Left ventricle myocardium inferior (tissue), 1 donor: ENCODE measurements around the gene TBC1D4. TPM values are rescaled to one million over a fixed set of nuclear protein-coding genes. Genes with fewer than 3 reads are reported as not detected.
A peak's percentile ranks its signal among the peaks of the same experiment; 100 is the strongest.

Source experiments
- DNase-seq: peaks from one replicate; pipeline ENCODE4 v3.0.0-alpha.2; 2020
- H3K27ac ChIP-seq: fragments of 200-600 bp; replicated peaks from 2 replicates; pipeline ENCODE4 v1.8.0; 2021
- H3K27me3 ChIP-seq: fragments of 200-600 bp; 2 replicates; pipeline ENCODE4 v1.8.0; 2021; ENCODE audit warnings: low read depth
- H3K36me3 ChIP-seq: fragments of 200-600 bp; 2 replicates; pipeline ENCODE4 v1.8.0; 2021
- H3K4me1 ChIP-seq: fragments of 200-600 bp; 2 replicates; pipeline ENCODE4 v1.8.0; 2021
- H3K4me3 ChIP-seq: fragments of 200-600 bp; 2 replicates; pipeline ENCODE4 v1.8.0; 2021; ENCODE audit warnings: mild to moderate bottlenecking, moderate library complexity
- H3K9me3 ChIP-seq: fragments of 200-600 bp; replicated peaks from 2 replicates; pipeline ENCODE4 v1.8.0; 2021
- CTCF ChIP-seq: fragments of 200-600 bp; IDR thresholded peaks from 2 replicates; pipeline ENCODE4 v1.8.0; 2021; ENCODE audit warnings: antibody characterized with exemption, mild to moderate bottlenecking, borderline replicate concordance
- intact Hi-C: fragments of 100-400 bp; cut with micrococcal nuclease; formaldehyde crosslinking; loops from one replicate; pipeline ENCODE4 v1.11.0; 2022
- total RNA-seq: library from RNA; stranded (reverse); fragmentation: NEBNext Ultra II Directional; extraction: Animal tissue kit (Norgen Biotek cat#: 25700); gene quantifications from one replicate; pipeline ENCODE4 v1.2.1, GENCODE V29; 2021
- donor health status: DM: no; HTN: yes; CAD: no; lungs with severe emphysema.

TBC1D4 gene
- total RNA-seq, 1 donor from 2014 or later, result 97.5 TPM

GRCh38 chr13:75485286-75486062 lies 3.5 kb upstream of the TBC1D4 start:
- Histone ChIP-seq H3K9me3 (no peaks in the 10 kb centered on the region), H3K36me3 (no peaks in the 10 kb centered on the region), H3K27ac (no peak overlapping the region), H3K4me3 (no peak overlapping the region), H3K4me1 (peaks cover 26% of the 10 kb centered on the region), H3K27me3 (no peaks in the 10 kb centered on the region)
- intact Hi-C loops, result no loop called here
- DNase-seq, result no peak
- no peak for TF ChIP-seq CTCF

- peak overlapping the region; percentile 95 for H3K27ac ChIP-seq
- peaks cover 51% of the 10 kb centered on the region for H3K4me1 ChIP-seq
- no peaks in the 10 kb centered on the region for H3K9me3 ChIP-seq
- peak overlapping the region; percentile 95 for H3K4me3 ChIP-seq
- intact Hi-C loops, result loop anchor here (5.0 kb wide), 1 partner anchor 110 kb away; no protein-coding TSS in a partner anchor
- no peak for DNase-seq
- no peak for TF ChIP-seq CTCF
- no peaks in the 10 kb centered on the region for H3K27me3 ChIP-seq
- no peaks in the 10 kb centered on the region for H3K36me3 ChIP-seq
Measured at GRCh38 chr13:75482820-75483079, 781 bp upstream of the TBC1D4 start.

GRCh38 chr13:75481176-75482069 lies 546 bp downstream of the TBC1D4 start:
- Histone ChIP-seq H3K27me3 (no peaks in the 10 kb centered on the region), H3K4me1 (peaks cover 63% of the 10 kb centered on the region), H3K4me3 (peak overlapping the region; percentile 95), H3K36me3 (no peaks in the 10 kb centered on the region), H3K9me3 (no peaks in the 10 kb centered on the region), H3K27ac (peak overlapping the region; percentile 95)
- intact Hi-C loops, result loop anchor here (5.0 kb wide), 1 partner anchor 109 kb away; no protein-coding TSS in a partner anchor
- TF ChIP-seq CTCF, result no peak
- peak; percentile 22 for DNase-seq

GRCh38 chr13:75480671-75481175 lies 1.2 kb downstream of the TBC1D4 start:
- TF ChIP-seq CTCF, result no peak
- no peaks in the 10 kb centered on the region for H3K27me3 ChIP-seq
- peak; percentile 44 for DNase-seq
- intact Hi-C loops, result loop anchor here (5.0 kb wide), 1 partner anchor 108 kb away; no protein-coding TSS in a partner anchor
- H3K4me3 ChIP-seq, result peak overlapping the region; percentile 95
- no peaks in the 10 kb centered on the region for H3K9me3 ChIP-seq
- H3K4me1 ChIP-seq, result peaks cover 68% of the 10 kb centered on the region
- no peaks in the 10 kb centered on the region for H3K36me3 ChIP-seq
- H3K27ac ChIP-seq, result peak overlapping the region; percentile 95

- peak overlapping the region; percentile 95 for H3K27ac ChIP-seq
- intact Hi-C loops, result loop anchor here (5.0 kb wide), 1 partner anchor 63 kb away; no protein-coding TSS in a partner anchor
- TF ChIP-seq CTCF, result no peak
- no peaks in the 10 kb centered on the region for H3K36me3 ChIP-seq
- peaks cover 80% of the 10 kb centered on the region for H3K4me1 ChIP-seq
- H3K9me3 ChIP-seq, result no peaks in the 10 kb centered on the region
- no peak for DNase-seq
- H3K4me3 ChIP-seq, result peak overlapping the region; percentile 95
- H3K27me3 ChIP-seq, result no peaks in the 10 kb centered on the region
Measured at GRCh38 chr13:75479102-75479740, 2.7 kb downstream of the TBC1D4 start.
